Measurements from ENCODE around the gene CD300H. TPM values are rescaled to one million over a fixed set of nuclear protein-coding genes. Genes with fewer than 3 reads are reported as not detected.
"Not testable (repeated sequence)": the region's sequence is repeated elsewhere in the genome, so short reads cannot be mapped to it uniquely, and the experiment has no call there.

The CD300H gene
- total RNA-seq, 2 experiments from 2014 or later, result not detected

- Mint-ChIP-seq H3K36me3 (ENCODE audit: low read depth) (no peaks in the 10 kb centered on the region), H3K27ac (no peak overlapping the region), H3K4me1 (ENCODE audit: low read depth) (peaks cover 5% of the 10 kb centered on the region), H3K4me3 (no peak overlapping the region), H3K9me3 (no peaks in the 10 kb centered on the region), H3K27me3 (peaks cover 4% of the 10 kb centered on the region)
- no peak for ATAC-seq
- intact Hi-C loops (cut with micrococcal nuclease), result no loop called here
- CTCF ChIA-PET, result no interaction called here
- POLR2A ChIA-PET, result no interaction called here
- no peak for DNase-seq
- TF ChIP-seq CTCF (IDR thresholded peaks at IDR 0.05), result no peak
Observed at GRCh38 chr17:74563358-74563757, 4.0 kb downstream of the CD300H start.

- no peak overlapping the region for H3K27ac Mint-ChIP-seq
- CTCF ChIA-PET, result interaction anchor here (1.2 kb wide), 1 partner anchor 31 kb away, joined by 3 read pairs; the partner anchor contains the start of gene CD300LB
- no peaks in the 10 kb centered on the region for H3K27me3 Mint-ChIP-seq
- peaks cover 5% of the 10 kb centered on the region for H3K4me1 Mint-ChIP-seq (ENCODE audit: low read depth)
- no peak for TF ChIP-seq CTCF (IDR thresholded peaks at IDR 0.05)
- H3K36me3 Mint-ChIP-seq (ENCODE audit: low read depth), result no peaks in the 10 kb centered on the region
- intact Hi-C loops (cut with micrococcal nuclease), result no loop called here
- H3K9me3 Mint-ChIP-seq, result no peaks in the 10 kb centered on the region
- no peak for ATAC-seq
- no peak overlapping the region for H3K4me3 Mint-ChIP-seq
- POLR2A ChIA-PET, result no interaction called here
- no peak for DNase-seq
Observed at GRCh38 chr17:74561586-74561985, 5.7 kb downstream of the CD300H start.

- DNase-seq (no peak), ATAC-seq (no peak)
- intact Hi-C loops (cut with micrococcal nuclease), result no loop called here
- Mint-ChIP-seq H3K27ac (no peak overlapping the region), H3K36me3 (ENCODE audit: low read depth) (no peaks in the 10 kb centered on the region), H3K4me1 (ENCODE audit: low read depth) (peaks cover 5% of the 10 kb centered on the region), H3K27me3 (no peaks in the 10 kb centered on the region), H3K9me3 (no peaks in the 10 kb centered on the region), H3K4me3 (no peak overlapping the region)
- ChIA-PET POLR2A (no interaction called here), CTCF (no interaction called here)
- no peak for TF ChIP-seq CTCF (IDR thresholded peaks at IDR 0.05)
Observed at GRCh38 chr17:74558882-74559519, 8.3 kb downstream of the CD300H start.

GRCh38 chr17:74558402-74558801 is 8.9 kb downstream of the CD300H start:
- H3K36me3 Mint-ChIP-seq (ENCODE audit: low read depth); H3K27ac Mint-ChIP-seq; H3K9me3 Mint-ChIP-seq; POLR2A ChIA-PET; H3K27me3 Mint-ChIP-seq; H3K4me3 Mint-ChIP-seq; DNase-seq; H3K4me1 Mint-ChIP-seq (ENCODE audit: low read depth); ATAC-seq; intact Hi-C loops (cut with micrococcal nuclease): not testable (repeated sequence)
- CTCF ChIA-PET, result interaction anchor here (2.1 kb wide), 1 partner anchor 8 kb away, joined by 11 read pairs; no protein-coding TSS in a partner anchor

- CTCF ChIA-PET, result interaction anchor here (1.0 kb wide), 1 partner anchor 11 kb away, joined by 5 read pairs; no protein-coding TSS in a partner anchor
- Mint-ChIP-seq H3K27me3 (no peaks in the 10 kb centered on the region), H3K36me3 (ENCODE audit: low read depth) (no peaks in the 10 kb centered on the region), H3K4me3 (no peak overlapping the region), H3K27ac (no peak overlapping the region), H3K4me1 (ENCODE audit: low read depth) (peaks cover 5% of the 10 kb centered on the region), H3K9me3 (no peaks in the 10 kb centered on the region)
- intact Hi-C loops (cut with micrococcal nuclease), result no loop called here
- POLR2A ChIA-PET, result no interaction called here
- DNase-seq (no peak), ATAC-seq (no peak)
- TF ChIP-seq CTCF (IDR thresholded peaks at IDR 0.05), result no peak
Observed at GRCh38 chr17:74555427-74555940, 11.8 kb downstream of the CD300H start.
